Keratinocyte (primary cell): ENCODE data around the gene PSMC3. TPM values are rescaled to one million over a fixed set of nuclear protein-coding genes. Genes with fewer than 3 reads are reported as not detected.

Experiments
- DNase-seq: peaks from one replicate; pipeline ENCODE4 v3.0.0-alpha.2; 2011; ENCODE audit warnings: low read depth, missing footprints, low spot score
- FAIRE-seq: peaks from 2 replicates; lab custom pipeline; 2011; peaks lifted over from hg19 to GRCh38; lab: Jason Lieb, UNC
- H2AFZ ChIP-seq: 2 replicates; pipeline ENCODE4 v1.6.0; 2012; ENCODE audit warnings: low read length, control low read depth, inconsistent platforms; ENCODE audit not compliant: control insufficient read depth
- H3K27ac ChIP-seq: 2 replicates; pipeline ENCODE4 v1.5.1; 2011; ENCODE audit warnings: low read length; ENCODE audit not compliant: control insufficient read depth, insufficient read depth
- H3K27me3 ChIP-seq: 3 replicates; pipeline ENCODE4 v1.6.0; 2011; ENCODE audit warnings: low read length; ENCODE audit not compliant: control insufficient read depth, insufficient read depth; ENCODE audit errors: extremely low read depth
- H3K36me3 ChIP-seq, 2 experiments: 2 replicates in 1 of 2; 3 replicates in 1 of 2; pipeline ENCODE4 v1.5.1; 2011; ENCODE audit warnings: low read length in 2 of 2, mild to moderate bottlenecking in 1 of 2; ENCODE audit not compliant: control insufficient read depth in 2 of 2, insufficient read depth in 2 of 2; ENCODE audit errors: extremely low read depth in 1 of 2
- H3K4me1 ChIP-seq: 3 replicates; pipeline ENCODE4 v1.5.1; 2011; ENCODE audit warnings: low read length; ENCODE audit not compliant: control insufficient read depth, insufficient read depth; ENCODE audit errors: extremely low read depth
- H3K4me2 ChIP-seq: 3 replicates; pipeline ENCODE4 v1.6.0; 2011; ENCODE audit warnings: low read depth, low read length; ENCODE audit not compliant: control insufficient read depth, insufficient read depth; ENCODE audit errors: extremely low read depth
- H3K4me3 ChIP-seq, 3 experiments: fragments of 200-600 bp in 1 of 3; sonication (generic) in 1 of 3; 2 replicates in 2 of 3; 3 replicates in 1 of 3; pipeline ENCODE4 v1.5.1; 2011 to 2016; ENCODE audit warnings: low read length in 3 of 3, mild to moderate bottlenecking in 3 of 3, control low read depth in 2 of 3, inconsistent platforms in 1 of 3, low read depth in 1 of 3, mixed read lengths in 1 of 3, mixed run types in 1 of 3, moderate library complexity in 1 of 3; ENCODE audit not compliant: control insufficient read depth in 2 of 3, insufficient read depth in 2 of 3; ENCODE audit errors: extremely low read depth in 1 of 3
- H3K79me2 ChIP-seq: 2 replicates; pipeline ENCODE4 v1.6.0; 2012; ENCODE audit warnings: low read length; ENCODE audit not compliant: control insufficient read depth, insufficient read depth
- H3K9ac ChIP-seq: 3 replicates; pipeline ENCODE4 v1.6.0; 2011; ENCODE audit warnings: low read length; ENCODE audit not compliant: control insufficient read depth, insufficient read depth; ENCODE audit errors: extremely low read depth
- H3K9me1 ChIP-seq: 3 replicates; pipeline ENCODE4 v1.6.0; 2011; ENCODE audit warnings: low read length; ENCODE audit not compliant: control insufficient read depth, insufficient read depth; ENCODE audit errors: extremely low read depth
- H3K9me3 ChIP-seq: 2 replicates; pipeline ENCODE4 v1.5.1; 2012; ENCODE audit warnings: low read depth, low read length; ENCODE audit not compliant: control insufficient read depth
- H4K20me1 ChIP-seq: 3 replicates; pipeline ENCODE4 v1.6.0; 2011; ENCODE audit warnings: low read length; ENCODE audit not compliant: control insufficient read depth, insufficient read depth; ENCODE audit errors: extremely low read depth
- EZH2 ChIP-seq: IDR thresholded peaks from one replicate; pipeline ENCODE4 v1.6.1; 2012; ENCODE audit warnings: inconsistent platforms, mild to moderate bottlenecking, low read length, moderate library complexity
- dilution Hi-C: fragments of 300-500 bp; cut with MboI; formaldehyde crosslinking; loops from one replicate; pipeline ENCODE4 v1.7.0; 2020; ENCODE audit warnings: low sequenced_read_pairs; ENCODE audit not compliant: extremely low pct_ligation_motif_present
- polyA plus RNA-seq, 5 experiments: library from polyadenylated mRNA; depleted of rRNA in 3 of 5; stranded (reverse) in 3 of 5; stranded (forward) in 1 of 5; unstranded in 1 of 5; fragments of >200 nt; gene quantifications; 1 replicate in 1 of 5; 2 replicates in 3 of 5; 3 replicates in 1 of 5; pipeline versions ENCODE4 v1.2.1 to v1.2.3, GENCODE V29; 2011 to 2012; ENCODE audit warnings: missing spikeins in 2 of 5, low read depth in 1 of 5, low replicate concordance in 1 of 5
- TF ChIP-seq, protein P1 (sequence below), 3 experiments: IDR thresholded peaks in 1 of 3; conservative IDR thresholded peaks in 1 of 3; optimal IDR thresholded peaks in 1 of 3; 2 replicates in 2 of 3; 3 replicates in 1 of 3; pipeline versions ENCODE3 to v1.5.1; 2011; ENCODE audit warnings: low read length in 3 of 3, mild to moderate bottlenecking in 3 of 3, moderate library complexity in 2 of 3, control low read depth in 1 of 3, inconsistent platforms in 1 of 3; ENCODE audit not compliant: insufficient read depth in 2 of 3; ENCODE audit errors: extremely low read depth in 1 of 3

The PSMC3 gene
- polyA plus RNA-seq, 1 donor (not counting 4 experiments of a cell fraction or from before 2014, with no cell fraction given), result 172 TPM

DNA sequence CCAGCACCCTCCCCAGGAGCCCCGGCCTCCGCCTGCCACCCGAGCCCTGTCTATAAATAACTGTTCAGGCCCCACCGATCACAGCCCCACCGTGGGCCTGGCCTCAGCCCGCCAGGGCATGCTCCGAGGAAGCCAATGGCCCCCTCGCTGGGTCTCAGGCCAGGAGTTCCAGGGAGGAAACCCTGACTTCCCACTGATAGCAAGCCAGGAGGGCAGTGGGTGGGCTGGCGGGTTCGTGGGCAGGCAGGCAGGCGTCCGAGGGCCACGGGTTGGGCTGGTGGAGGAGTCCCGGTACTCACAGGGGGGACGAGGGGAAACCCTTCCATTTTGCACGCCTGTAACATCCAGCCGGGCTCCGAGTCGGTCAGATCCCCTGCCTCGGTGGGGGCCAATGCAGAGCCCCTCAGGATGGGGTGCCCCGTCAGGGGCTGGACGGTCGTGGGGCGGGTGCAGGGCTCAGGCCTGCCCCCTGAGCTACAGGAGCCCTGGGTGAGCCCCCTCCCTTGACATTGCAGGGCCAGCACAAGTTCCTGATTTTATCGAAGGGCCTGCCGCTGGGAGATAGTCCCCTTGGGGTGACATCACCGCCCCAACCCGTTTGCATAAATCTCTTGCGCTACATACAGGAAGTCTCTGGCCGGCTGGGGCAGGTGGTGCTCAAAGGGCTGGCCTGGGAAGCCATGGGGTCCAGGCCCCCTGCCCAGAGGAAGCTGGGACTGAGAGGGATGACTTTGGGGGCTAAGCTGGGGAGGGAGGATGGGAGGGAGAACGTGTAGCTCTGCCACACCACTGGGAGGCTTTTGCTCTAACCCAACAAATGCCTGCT lies 48.0 kb downstream of the PSMC3 start, which contains the start of gene SPI1:
TSS of gene SPI1 (minus strand) at position 538 of the 826 bp plus-strand sequence. CDS start at position 344, 194 bp downstream.
- DNase-seq, result no peak
- TF ChIP-seq, protein P1, sequence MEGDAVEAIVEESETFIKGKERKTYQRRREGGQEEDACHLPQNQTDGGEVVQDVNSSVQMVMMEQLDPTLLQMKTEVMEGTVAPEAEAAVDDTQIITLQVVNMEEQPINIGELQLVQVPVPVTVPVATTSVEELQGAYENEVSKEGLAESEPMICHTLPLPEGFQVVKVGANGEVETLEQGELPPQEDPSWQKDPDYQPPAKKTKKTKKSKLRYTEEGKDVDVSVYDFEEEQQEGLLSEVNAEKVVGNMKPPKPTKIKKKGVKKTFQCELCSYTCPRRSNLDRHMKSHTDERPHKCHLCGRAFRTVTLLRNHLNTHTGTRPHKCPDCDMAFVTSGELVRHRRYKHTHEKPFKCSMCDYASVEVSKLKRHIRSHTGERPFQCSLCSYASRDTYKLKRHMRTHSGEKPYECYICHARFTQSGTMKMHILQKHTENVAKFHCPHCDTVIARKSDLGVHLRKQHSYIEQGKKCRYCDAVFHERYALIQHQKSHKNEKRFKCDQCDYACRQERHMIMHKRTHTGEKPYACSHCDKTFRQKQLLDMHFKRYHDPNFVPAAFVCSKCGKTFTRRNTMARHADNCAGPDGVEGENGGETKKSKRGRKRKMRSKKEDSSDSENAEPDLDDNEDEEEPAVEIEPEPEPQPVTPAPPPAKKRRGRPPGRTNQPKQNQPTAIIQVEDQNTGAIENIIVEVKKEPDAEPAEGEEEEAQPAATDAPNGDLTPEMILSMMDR (optimal IDR thresholded peaks at IDR 0.05 in 1 of 3, IDR thresholded peaks at IDR 0.05 in 1 of 3, conservative IDR thresholded peaks at IDR 0.05 in 1 of 3; ENCODE audit: extremely low read depth in 1 of 3, insufficient read depth in 2 of 3, low read length in 3 of 3), result no peak
- no peak for TF ChIP-seq EZH2
- H3K9me1 ChIP-seq, result no peaks in the 10 kb centered on the region
- H3K9me3 ChIP-seq, result no peaks in the 10 kb centered on the region
- no peaks in the 10 kb centered on the region for H3K27me3 ChIP-seq
- H3K27ac ChIP-seq, result no peak within 1 kb of the TSS
- H3K79me2 ChIP-seq, result no peaks in the 10 kb centered on the region
- no peak within 1 kb of the TSS for H3K4me3 ChIP-seq
- peaks cover 6% of the 10 kb centered on the region for H3K4me1 ChIP-seq
- dilution Hi-C loops, result no loop called here
- no peaks in the 10 kb centered on the region for H3K36me3 ChIP-seq
- H3K4me2 ChIP-seq, result no peak within 1 kb of the TSS
- H3K9ac ChIP-seq, result no peak within 1 kb of the TSS
- no peaks in the 10 kb centered on the region for H4K20me1 ChIP-seq
- FAIRE-seq, result no peak
- no peak within 1 kb of the TSS for H2AFZ ChIP-seq

DNA sequence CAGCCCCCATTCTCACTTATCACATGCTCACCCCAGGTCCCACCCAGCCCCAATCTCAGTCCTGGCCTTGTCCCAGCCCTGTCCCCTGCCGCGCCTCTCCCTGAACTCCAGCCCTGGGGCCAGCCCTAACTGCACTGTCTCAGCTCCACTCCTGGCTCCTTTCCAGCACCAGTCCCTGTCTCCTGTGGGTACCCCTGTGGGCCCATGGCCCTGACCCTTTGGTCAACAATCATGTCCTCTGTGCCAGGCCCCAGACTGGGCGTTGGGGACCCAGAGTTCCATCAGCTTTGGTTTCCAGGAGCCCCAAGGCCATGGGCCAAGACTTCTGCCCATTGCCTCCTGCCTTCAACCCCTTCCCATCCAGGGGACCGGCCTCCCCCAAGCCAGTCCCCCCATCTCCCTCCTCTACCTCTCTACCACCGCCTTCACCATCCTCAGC lies 48.6 kb downstream of the PSMC3 start:
- DNase-seq, result no peak
- H3K4me2 ChIP-seq, result no peak overlapping the region
- H3K9me3 ChIP-seq, result no peaks in the 10 kb centered on the region
- no peak for FAIRE-seq
- H3K27me3 ChIP-seq, result no peaks in the 10 kb centered on the region
- no peaks in the 10 kb centered on the region for H3K36me3 ChIP-seq
- no peak overlapping the region for H3K4me3 ChIP-seq
- H3K27ac ChIP-seq, result no peak overlapping the region
- TF ChIP-seq, protein P1 (optimal IDR thresholded peaks at IDR 0.05 in 1 of 3, IDR thresholded peaks at IDR 0.05 in 1 of 3, conservative IDR thresholded peaks at IDR 0.05 in 1 of 3; ENCODE audit: extremely low read depth in 1 of 3, insufficient read depth in 2 of 3, low read length in 3 of 3), result no peak
- no peak for TF ChIP-seq EZH2
- no peaks in the 10 kb centered on the region for H3K9me1 ChIP-seq
- H4K20me1 ChIP-seq, result no peaks in the 10 kb centered on the region
- no peak overlapping the region for H3K9ac ChIP-seq
- no peak overlapping the region for H2AFZ ChIP-seq
- peaks cover 6% of the 10 kb centered on the region for H3K4me1 ChIP-seq
- dilution Hi-C loops, result no loop called here
- H3K79me2 ChIP-seq, result no peaks in the 10 kb centered on the region
